Cardiac fibroblast (primary cell): ENCODE measurements around the gene ARHGEF3.

Experiments used
- DNase-seq, 2 donors: peaks; one replicate each; pipeline versions ENCODE4 v3.0.0 to v3.0.0-alpha.2; 2010; ENCODE audit warnings: low read depth in 2 of 2
- H3K4me3 ChIP-seq, 2 donors: replicated peaks in 1 of 2; 1 replicate in 1 of 2; 2 replicates in 1 of 2; pipeline ENCODE4 v1.5.1; 2011; ENCODE audit warnings: low read depth in 2 of 2, low read length in 2 of 2, mild to moderate bottlenecking in 2 of 2, moderate library complexity in 1 of 2
- TF ChIP-seq, protein P1 (sequence below): IDR thresholded peaks from one replicate; pipeline ENCODE4 v1.5.1; 2011; ENCODE audit warnings: low read depth, mild to moderate bottlenecking, low read length, inconsistent platforms

The ARHGEF3 gene

DNA sequence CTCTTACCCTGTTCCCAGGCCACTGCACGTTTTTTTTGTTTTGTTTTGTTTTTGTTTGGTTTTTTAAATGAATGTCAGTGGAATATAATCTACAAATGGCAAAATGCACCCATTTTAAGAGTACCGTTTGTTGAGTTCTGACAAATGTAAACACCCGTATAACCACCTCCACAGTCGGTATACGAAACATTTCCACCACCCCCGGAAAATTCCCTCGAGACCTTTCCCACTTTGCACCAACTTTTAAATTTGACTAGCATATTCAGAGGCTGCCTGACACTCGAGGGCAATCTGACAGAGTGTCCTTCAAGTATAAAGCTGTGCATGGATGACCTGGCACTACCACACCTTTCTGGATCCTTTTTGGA is 613 bp upstream of the ARHGEF3 start:
- no peak for DNase-seq
- H3K4me3 ChIP-seq: peak overlapping the region; percentile 86 to 96
- TF ChIP-seq, protein P1, sequence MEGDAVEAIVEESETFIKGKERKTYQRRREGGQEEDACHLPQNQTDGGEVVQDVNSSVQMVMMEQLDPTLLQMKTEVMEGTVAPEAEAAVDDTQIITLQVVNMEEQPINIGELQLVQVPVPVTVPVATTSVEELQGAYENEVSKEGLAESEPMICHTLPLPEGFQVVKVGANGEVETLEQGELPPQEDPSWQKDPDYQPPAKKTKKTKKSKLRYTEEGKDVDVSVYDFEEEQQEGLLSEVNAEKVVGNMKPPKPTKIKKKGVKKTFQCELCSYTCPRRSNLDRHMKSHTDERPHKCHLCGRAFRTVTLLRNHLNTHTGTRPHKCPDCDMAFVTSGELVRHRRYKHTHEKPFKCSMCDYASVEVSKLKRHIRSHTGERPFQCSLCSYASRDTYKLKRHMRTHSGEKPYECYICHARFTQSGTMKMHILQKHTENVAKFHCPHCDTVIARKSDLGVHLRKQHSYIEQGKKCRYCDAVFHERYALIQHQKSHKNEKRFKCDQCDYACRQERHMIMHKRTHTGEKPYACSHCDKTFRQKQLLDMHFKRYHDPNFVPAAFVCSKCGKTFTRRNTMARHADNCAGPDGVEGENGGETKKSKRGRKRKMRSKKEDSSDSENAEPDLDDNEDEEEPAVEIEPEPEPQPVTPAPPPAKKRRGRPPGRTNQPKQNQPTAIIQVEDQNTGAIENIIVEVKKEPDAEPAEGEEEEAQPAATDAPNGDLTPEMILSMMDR: no peak

DNA sequence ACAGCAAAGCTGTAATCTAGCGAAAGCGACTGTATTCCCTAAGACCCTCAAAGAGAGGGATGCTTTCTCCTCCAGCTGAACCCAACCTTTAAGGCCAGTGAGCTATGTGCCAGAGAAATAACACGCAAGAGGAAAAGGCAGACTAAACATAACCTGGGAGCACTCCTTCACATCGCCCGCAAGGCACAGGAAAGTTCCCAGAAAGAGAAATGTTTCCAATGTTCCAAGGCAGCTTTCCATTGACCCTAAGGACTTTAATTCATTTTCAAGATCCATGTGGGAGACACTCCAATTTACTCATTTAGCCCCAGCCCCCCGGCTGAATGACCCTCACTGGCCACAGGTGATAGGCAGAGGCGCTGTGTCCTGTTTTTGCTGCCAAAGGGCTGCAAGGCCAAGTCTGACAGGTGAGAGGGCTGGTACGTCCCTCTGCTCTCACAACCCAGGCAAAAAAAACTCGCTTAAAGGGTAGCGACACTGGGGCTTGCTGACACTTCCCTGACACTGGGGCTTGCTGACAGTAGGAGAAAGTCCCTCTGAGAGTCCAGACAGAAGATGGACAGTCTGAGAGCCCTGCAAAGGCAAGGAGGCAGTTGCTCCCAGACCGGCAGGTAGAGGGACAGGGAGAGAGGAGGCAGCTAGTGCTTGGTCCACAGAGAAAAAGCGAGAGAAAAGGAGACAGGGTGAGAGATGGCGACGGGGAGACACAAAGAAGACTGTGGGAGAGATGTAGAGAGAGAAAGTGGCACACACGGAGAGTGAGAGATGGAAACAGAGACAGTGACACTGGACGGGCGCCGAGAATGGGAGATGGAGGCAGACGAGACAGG is 702 bp downstream of the ARHGEF3 start:
- peak overlapping the region; percentile 86 to 96 for H3K4me3 ChIP-seq
- TF ChIP-seq, protein P1: no peak
- no peak for DNase-seq

DNA sequence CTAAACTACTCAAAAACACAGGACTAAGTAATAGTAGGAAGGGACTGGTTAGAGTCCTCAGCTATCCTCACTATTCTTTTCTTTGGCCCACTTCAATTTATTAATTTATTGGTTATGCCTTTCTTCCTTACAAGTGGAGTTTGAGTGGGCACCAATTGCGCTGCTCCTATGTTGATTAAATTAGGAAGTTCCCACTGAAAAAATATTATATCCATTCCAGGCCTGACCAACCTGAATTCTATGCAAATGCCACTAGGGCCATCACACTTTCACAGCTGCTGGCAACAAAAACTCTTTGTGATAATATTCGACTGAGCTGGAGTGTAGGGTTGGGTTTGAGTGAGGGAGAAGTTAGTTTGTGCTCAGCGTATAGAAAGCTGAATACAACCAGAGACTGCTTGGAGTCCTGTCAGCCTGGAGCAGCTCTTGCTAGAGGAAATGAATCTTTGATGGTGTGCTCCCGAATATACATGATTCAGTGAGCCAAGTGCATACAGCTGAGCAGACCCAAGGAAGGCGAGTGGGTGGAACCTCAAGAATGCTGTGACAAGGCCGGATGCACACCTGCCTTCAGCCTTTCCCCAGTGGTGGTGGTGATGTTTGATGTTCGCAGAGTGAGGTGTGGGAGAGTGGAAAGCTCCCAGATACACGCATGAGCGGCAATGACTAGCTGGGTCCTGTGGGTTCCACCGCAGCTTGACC is 1.5 kb downstream of the ARHGEF3 start:
- DNase-seq: peak in 1 of 2 donors; percentile 33
- peak overlapping the region; percentile 86 to 96 for H3K4me3 ChIP-seq
- TF ChIP-seq, protein P1: no peak

DNA sequence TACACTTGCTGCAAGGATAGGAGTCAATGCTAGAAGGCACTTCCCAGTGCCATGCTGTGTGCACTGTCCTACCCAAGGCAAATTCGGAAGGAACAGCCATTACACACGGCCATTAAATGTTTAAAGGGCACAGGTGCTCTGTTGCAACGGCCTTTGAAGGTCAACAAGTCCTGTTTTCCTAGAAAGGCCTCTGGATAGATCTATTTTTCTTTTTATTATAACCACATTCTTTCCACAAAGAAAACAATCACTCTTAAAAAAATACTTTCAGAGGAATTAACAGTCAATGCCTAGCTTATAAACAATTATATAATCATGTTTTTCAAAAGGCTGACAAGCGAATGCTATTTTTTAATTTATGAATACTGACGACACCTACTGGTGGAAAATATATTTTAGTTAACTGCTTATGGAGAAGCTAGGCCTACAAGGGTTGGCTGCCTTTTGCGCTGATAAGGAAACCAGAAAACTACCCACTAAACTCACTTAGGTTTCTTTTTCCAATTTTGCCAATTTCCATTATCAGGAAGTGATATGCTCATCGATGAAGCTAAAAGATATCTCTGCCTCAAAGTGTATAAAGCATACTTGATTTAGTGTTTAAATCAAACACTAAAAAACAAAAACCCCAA is 2.4 kb downstream of the ARHGEF3 start:
- TF ChIP-seq, protein P1: peak; percentile 43
- peak; percentile 80 to 83 for DNase-seq
- peak overlapping the region; percentile 38 to 96 for H3K4me3 ChIP-seq

DNA sequence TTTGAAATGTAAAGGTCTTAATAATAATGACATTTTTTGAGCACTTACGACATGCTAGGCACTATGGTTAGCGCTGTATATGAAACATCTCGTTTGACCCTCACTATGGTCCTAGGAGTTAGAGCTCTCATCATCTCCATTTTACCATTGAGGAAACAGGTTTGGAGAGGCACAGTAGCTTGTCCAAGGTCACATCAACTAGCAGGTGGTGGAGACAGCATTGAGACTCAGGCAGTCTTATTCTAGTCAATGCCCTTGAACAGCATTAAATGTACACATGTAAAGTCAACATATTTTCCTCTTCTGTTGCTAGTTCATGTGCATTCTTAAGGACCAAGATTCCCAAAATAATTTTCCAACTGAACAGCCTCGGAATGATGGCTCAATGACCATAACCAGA is 4.8 kb downstream of the ARHGEF3 start:
- TF ChIP-seq, protein P1: no peak
- no peak overlapping the region for H3K4me3 ChIP-seq
- no peak for DNase-seq

DNA sequence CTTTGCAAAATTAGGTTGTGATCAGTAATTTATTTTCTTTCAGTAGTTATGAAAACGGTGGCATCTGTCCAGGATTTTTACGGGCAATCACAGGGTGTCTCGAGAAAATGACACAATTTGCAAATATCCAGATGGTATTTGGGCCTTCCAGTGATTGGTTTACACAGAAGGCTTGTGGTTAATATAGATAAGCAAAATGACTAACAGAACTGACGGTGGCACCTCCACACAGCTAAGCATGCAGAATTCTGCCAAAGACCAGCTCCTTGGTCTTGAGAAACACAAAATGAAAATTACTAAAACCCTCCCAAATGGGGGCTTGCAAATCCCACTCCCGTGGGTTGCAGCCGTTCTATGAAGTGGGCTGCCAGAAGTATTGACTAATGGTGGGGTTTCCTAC is 5.5 kb downstream of the ARHGEF3 start:
- peak; percentile 75 to 92 for DNase-seq
- H3K4me3 ChIP-seq: no peak overlapping the region

More for the DNA sequence above, 5.5 kb downstream of the ARHGEF3 start:
- TF ChIP-seq, protein P1: no peak
